Measurements from ENCODE around the gene SHROOM3.

- TF ChIP-seq CTCF (IDR thresholded peaks at IDR 0.05) (no peak), ZFX (IDR thresholded peaks at IDR 0.05; ENCODE audit: borderline replicate concordance) (no peak)
Observed at GRCh38 chr4:76546327-76546726, 111.3 kb downstream of the SHROOM3 start.
